HEK293 (cell line): Measurements from ENCODE around the gene TMEM222.
A peak's percentile ranks its signal among the peaks of the same experiment; 100 is the strongest.

Experiments
- BCL11A ChIP-seq: fragments of 450-650 bp; formaldehyde crosslinking; IDR thresholded peaks from 2 replicates; pipeline ENCODE4 v1.5.1; 2016; ENCODE audit warnings: low read depth, missing biosample characterization, missing genetic modification characterization
- EGR2 ChIP-seq: fragments of 450-650 bp; formaldehyde crosslinking; IDR thresholded peaks from 2 replicates; pipeline ENCODE4 v1.5.1; 2016; ENCODE audit warnings: low read depth, missing biosample characterization, missing genetic modification characterization
- GLIS2 ChIP-seq: fragments of 450-650 bp; formaldehyde crosslinking; IDR thresholded peaks from 2 replicates; pipeline ENCODE4 v1.5.1; 2016; ENCODE audit warnings: missing biosample characterization, missing genetic modification characterization
- KLF7 ChIP-seq: fragments of 450-650 bp; formaldehyde crosslinking; IDR thresholded peaks from 2 replicates; pipeline ENCODE4 v1.5.1; 2016; ENCODE audit warnings: missing biosample characterization, missing genetic modification characterization, borderline replicate concordance
- KLF8 ChIP-seq: fragments of 450-650 bp; formaldehyde crosslinking; IDR thresholded peaks from 2 replicates; pipeline ENCODE4 v1.5.1; 2016; ENCODE audit warnings: missing biosample characterization, missing genetic modification characterization
- SP2 ChIP-seq: fragments of 450-650 bp; formaldehyde crosslinking; IDR thresholded peaks from 2 replicates; pipeline ENCODE4 v1.5.1; 2016; ENCODE audit warnings: missing biosample characterization, missing genetic modification characterization
- SP3 ChIP-seq: fragments of 450-650 bp; formaldehyde crosslinking; IDR thresholded peaks from 2 replicates; pipeline ENCODE4 v1.5.1; 2016; ENCODE audit warnings: missing biosample characterization, missing genetic modification characterization
- WT1 ChIP-seq: fragments of 450-650 bp; formaldehyde crosslinking; IDR thresholded peaks from 2 replicates; pipeline ENCODE4 v1.5.1; 2016; ENCODE audit warnings: missing biosample characterization, missing genetic modification characterization
- ZBTB20 ChIP-seq: fragments of 450-650 bp; formaldehyde crosslinking; IDR thresholded peaks from 2 replicates; pipeline ENCODE4 v1.5.1; 2016; ENCODE audit warnings: missing biosample characterization, missing genetic modification characterization
- ZBTB8A ChIP-seq: fragments of 450-650 bp; formaldehyde crosslinking; IDR thresholded peaks from 2 replicates; pipeline ENCODE4 v1.5.1; 2016; ENCODE audit warnings: missing biosample characterization, missing genetic modification characterization
- ZNF140 ChIP-seq: fragments of 450-650 bp; formaldehyde crosslinking; IDR thresholded peaks from 2 replicates; pipeline ENCODE4 v1.5.1; 2016; ENCODE audit warnings: missing biosample characterization, missing genetic modification characterization
- ZNF174 ChIP-seq: fragments of 450-650 bp; formaldehyde crosslinking; IDR thresholded peaks from 2 replicates; pipeline ENCODE4 v1.5.0; 2017; ENCODE audit warnings: missing biosample characterization, mild to moderate bottlenecking, missing genetic modification characterization
- ZNF184 ChIP-seq: fragments of 450-650 bp; IDR thresholded peaks from 2 replicates; pipeline ENCODE4 v1.5.1; 2018; ENCODE audit warnings: missing biosample characterization, mild to moderate bottlenecking, missing genetic modification characterization
- ZNF223 ChIP-seq: fragments of 450-650 bp; formaldehyde crosslinking; IDR thresholded peaks from 2 replicates; pipeline ENCODE4 v1.5.1; 2016; ENCODE audit warnings: missing biosample characterization, missing genetic modification characterization
- ZNF354C ChIP-seq: fragments of 450-650 bp; formaldehyde crosslinking; IDR thresholded peaks from 2 replicates; pipeline ENCODE4 v1.5.1; 2016; ENCODE audit warnings: missing biosample characterization, missing genetic modification characterization, low read depth, borderline replicate concordance
- ZNF391 ChIP-seq: fragments of 450-650 bp; formaldehyde crosslinking; IDR thresholded peaks from 2 replicates; pipeline ENCODE4 v1.5.1; 2016; ENCODE audit warnings: low read depth, missing biosample characterization, missing genetic modification characterization, borderline replicate concordance
- ZNF529 ChIP-seq: fragments of 450-650 bp; formaldehyde crosslinking; IDR thresholded peaks from 2 replicates; pipeline ENCODE4 v1.5.1; 2017; ENCODE audit warnings: missing genetic modification characterization, missing biosample characterization; ENCODE audit not compliant: insufficient replicate concordance
- ZNF571 ChIP-seq: fragments of 450-650 bp; formaldehyde crosslinking; IDR thresholded peaks from 2 replicates; pipeline ENCODE4 v1.5.0; 2017; ENCODE audit warnings: missing biosample characterization, missing genetic modification characterization
- ZNF600 ChIP-seq: fragments of 450-650 bp; formaldehyde crosslinking; IDR thresholded peaks from 2 replicates; pipeline ENCODE4 v1.5.1; 2016; ENCODE audit warnings: missing biosample characterization, missing genetic modification characterization
- ZNF629 ChIP-seq: fragments of 450-650 bp; formaldehyde crosslinking; IDR thresholded peaks from 2 replicates; pipeline ENCODE4 v1.5.1; 2017; ENCODE audit warnings: missing biosample characterization, missing genetic modification characterization
- ZNF707 ChIP-seq: fragments of 450-650 bp; formaldehyde crosslinking; IDR thresholded peaks from 2 replicates; pipeline ENCODE4 v1.5.1; 2016; ENCODE audit warnings: missing biosample characterization, missing genetic modification characterization
- ZNF76 ChIP-seq: fragments of 450-650 bp; formaldehyde crosslinking; IDR thresholded peaks from 2 replicates; pipeline ENCODE4; 2016; ENCODE audit warnings: low read depth, missing biosample characterization, missing genetic modification characterization, borderline replicate concordance
- ZNF777 ChIP-seq: fragments of 450-650 bp; formaldehyde crosslinking; IDR thresholded peaks from 2 replicates; pipeline ENCODE4 v1.5.1; 2017; ENCODE audit warnings: missing biosample characterization, missing genetic modification characterization, borderline replicate concordance
- ZSCAN30 ChIP-seq: fragments of 450-650 bp; IDR thresholded peaks from 2 replicates; pipeline ENCODE4 v1.5.1; 2018; ENCODE audit warnings: missing biosample characterization, mild to moderate bottlenecking, missing genetic modification characterization, moderate library complexity
- TF ChIP-seq, protein P1 (sequence below): fragments of 450-650 bp; formaldehyde crosslinking; IDR thresholded peaks from 2 replicates; pipeline ENCODE4 v1.5.1; 2016; ENCODE audit warnings: missing biosample characterization, missing genetic modification characterization
- TF ChIP-seq, protein P2 (sequence below): fragments of 450-650 bp; formaldehyde crosslinking; IDR thresholded peaks from 2 replicates; pipeline ENCODE4 v1.5.1; 2017; ENCODE audit warnings: missing biosample characterization, mild to moderate bottlenecking, missing genetic modification characterization, moderate library complexity
- TF ChIP-seq, protein P3 (sequence below): fragments of 450-650 bp; formaldehyde crosslinking; conservative IDR thresholded peaks from 2 replicates; pipeline ENCODE4 v1.5.1; 2016; ENCODE audit warnings: low read depth, missing biosample characterization, missing genetic modification characterization
- TF ChIP-seq, protein P4 (sequence below): fragments of 450-650 bp; formaldehyde crosslinking; IDR thresholded peaks from 2 replicates; pipeline ENCODE4 v1.5.1; 2016; ENCODE audit warnings: missing biosample characterization, missing genetic modification characterization
- TF ChIP-seq, protein P5 (sequence below): fragments of 450-650 bp; formaldehyde crosslinking; IDR thresholded peaks from 2 replicates; pipeline ENCODE4 v1.5.1; 2016; ENCODE audit warnings: missing biosample characterization, missing genetic modification characterization

The TMEM222 gene

DNA sequence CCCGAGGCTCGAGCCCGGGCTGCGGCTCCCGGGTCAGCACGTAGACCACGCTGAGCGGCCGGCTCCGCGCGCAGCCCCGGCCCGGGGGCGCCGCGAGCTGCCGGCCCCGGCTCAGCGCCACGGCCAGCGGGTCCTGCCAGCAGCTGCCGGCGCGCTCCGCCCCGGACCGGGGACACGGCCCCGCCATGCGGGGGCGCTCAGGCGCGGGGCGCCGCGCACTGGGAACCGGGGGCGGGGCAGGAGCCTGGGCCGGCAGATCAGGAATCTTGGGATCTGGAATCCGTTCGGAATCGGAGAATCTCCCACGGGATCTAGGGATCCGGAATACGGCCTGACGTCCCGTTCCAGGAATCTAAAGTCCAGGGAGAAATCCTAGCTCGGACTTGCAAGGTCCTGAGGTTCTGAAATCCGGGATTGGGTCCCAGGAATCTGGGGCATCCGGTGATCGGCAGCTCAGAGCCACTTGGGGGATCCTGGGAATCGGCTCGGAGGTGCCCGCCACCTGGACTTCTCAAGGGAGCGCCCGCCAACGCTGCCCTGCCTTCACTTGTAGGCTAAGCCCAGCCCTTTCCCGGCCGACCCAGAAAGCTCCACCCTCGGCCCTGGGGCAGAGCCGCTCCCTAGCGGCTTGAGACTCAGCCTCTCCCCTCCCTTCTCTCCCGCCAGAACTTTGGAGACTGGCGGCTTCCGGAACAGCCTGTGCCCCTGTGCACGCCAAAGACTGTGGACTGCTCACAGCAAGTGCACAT, 44.6 kb downstream of the TMEM222 start, which contains the start of gene MAP3K6 (continued):
- TF ChIP-seq, protein P1, sequence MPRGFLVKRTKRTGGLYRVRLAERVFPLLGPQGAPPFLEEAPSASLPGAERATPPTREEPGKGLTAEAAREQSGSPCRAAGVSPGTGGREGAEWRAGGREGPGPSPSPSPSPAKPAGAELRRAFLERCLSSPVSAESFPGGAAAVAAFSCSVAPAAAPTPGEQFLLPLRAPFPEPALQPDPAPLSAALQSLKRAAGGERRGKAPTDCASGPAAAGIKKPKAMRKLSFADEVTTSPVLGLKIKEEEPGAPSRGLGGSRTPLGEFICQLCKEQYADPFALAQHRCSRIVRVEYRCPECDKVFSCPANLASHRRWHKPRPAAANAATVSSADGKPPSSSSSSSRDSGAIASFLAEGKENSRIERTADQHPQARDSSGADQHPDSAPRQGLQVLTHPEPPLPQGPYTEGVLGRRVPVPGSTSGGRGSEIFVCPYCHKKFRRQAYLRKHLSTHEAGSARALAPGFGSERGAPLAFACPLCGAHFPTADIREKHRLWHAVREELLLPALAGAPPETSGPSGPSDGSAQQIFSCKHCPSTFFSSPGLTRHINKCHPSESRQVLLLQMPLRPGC (tag by site-specific recombination) = no peak
- TF ChIP-seq SP2 (tag by site-specific recombination) = peak; percentile 84
- TF ChIP-seq ZBTB20 (tag by site-specific recombination) = peak; percentile 91
- TF ChIP-seq ZNF707 (tag by site-specific recombination) = no peak
- no peak for TF ChIP-seq ZNF223 (tag by site-specific recombination)
- TF ChIP-seq SP3 (tag by site-specific recombination) = peak; percentile 72
- TF ChIP-seq ZNF174 (tag by site-specific recombination) = no peak
- no peak for TF ChIP-seq ZSCAN30 (tag by site-specific recombination)
- TF ChIP-seq, protein P2, sequence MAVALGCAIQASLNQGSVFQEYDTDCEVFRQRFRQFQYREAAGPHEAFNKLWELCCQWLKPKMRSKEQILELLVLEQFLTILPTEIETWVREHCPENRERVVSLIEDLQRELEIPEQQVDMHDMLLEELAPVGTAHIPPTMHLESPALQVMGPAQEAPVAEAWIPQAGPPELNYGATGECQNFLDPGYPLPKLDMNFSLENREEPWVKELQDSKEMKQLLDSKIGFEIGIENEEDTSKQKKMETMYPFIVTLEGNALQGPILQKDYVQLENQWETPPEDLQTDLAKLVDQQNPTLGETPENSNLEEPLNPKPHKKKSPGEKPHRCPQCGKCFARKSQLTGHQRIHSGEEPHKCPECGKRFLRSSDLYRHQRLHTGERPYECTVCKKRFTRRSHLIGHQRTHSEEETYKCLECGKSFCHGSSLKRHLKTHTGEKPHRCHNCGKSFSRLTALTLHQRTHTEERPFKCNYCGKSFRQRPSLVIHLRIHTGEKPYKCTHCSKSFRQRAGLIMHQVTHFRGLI (tag by site-specific recombination) = peak; percentile 68
- peak; percentile 98 for TF ChIP-seq ZNF600 (tag by site-specific recombination)
- peak; percentile 28; the same call in 1 of the 2 replicates for TF ChIP-seq KLF7 (tag by site-specific recombination)
- TF ChIP-seq ZNF391 (tag by site-specific recombination) = 0 out of 2 replicates have a peak, but pooled peaks have one; percentile 17
- no peak for TF ChIP-seq ZNF529 (tag by site-specific recombination)
- TF ChIP-seq ZNF184 (tag by site-specific recombination) = 0 out of 2 replicates have a peak, but pooled peaks have one; percentile 58
- TF ChIP-seq EGR2 = peak; percentile 27; the same call in 1 of the 2 replicates
- TF ChIP-seq GLIS2 = peak; percentile 34
- TF ChIP-seq, protein P3, sequence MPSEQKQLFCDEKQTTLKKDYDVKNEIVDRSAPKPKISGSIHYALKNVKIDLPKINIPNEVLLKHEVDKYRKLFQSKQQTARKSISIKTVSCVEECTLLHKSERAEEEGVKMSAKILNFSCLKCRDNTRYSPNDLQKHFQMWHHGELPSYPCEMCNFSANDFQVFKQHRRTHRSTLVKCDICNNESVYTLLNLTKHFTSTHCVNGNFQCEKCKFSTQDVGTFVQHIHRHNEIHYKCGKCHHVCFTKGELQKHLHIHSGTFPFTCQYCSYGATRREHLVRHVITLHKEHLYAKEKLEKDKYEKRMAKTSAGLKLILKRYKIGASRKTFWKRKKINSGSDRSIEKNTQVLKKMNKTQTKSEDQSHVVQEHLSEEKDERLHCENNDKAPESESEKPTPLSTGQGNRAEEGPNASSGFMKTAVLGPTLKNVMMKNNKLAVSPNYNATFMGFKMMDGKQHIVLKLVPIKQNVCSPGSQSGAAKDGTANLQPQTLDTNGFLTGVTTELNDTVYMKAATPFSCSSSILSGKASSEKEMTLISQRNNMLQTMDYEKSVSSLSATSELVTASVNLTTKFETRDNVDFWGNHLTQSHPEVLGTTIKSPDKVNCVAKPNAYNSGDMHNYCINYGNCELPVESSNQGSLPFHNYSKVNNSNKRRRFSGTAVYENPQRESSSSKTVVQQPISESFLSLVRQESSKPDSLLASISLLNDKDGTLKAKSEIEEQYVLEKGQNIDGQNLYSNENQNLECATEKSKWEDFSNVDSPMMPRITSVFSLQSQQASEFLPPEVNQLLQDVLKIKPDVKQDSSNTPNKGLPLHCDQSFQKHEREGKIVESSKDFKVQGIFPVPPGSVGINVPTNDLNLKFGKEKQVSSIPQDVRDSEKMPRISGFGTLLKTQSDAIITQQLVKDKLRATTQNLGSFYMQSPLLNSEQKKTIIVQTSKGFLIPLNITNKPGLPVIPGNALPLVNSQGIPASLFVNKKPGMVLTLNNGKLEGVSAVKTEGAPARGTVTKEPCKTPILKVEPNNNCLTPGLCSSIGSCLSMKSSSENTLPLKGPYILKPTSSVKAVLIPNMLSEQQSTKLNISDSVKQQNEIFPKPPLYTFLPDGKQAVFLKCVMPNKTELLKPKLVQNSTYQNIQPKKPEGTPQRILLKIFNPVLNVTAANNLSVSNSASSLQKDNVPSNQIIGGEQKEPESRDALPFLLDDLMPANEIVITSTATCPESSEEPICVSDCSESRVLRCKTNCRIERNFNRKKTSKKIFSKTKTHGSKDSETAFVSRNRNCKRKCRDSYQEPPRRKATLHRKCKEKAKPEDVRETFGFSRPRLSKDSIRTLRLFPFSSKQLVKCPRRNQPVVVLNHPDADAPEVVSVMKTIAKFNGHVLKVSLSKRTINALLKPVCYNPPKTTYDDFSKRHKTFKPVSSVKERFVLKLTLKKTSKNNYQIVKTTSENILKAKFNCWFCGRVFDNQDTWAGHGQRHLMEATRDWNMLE (tag by site-specific recombination) = no peak
- TF ChIP-seq, protein P4, sequence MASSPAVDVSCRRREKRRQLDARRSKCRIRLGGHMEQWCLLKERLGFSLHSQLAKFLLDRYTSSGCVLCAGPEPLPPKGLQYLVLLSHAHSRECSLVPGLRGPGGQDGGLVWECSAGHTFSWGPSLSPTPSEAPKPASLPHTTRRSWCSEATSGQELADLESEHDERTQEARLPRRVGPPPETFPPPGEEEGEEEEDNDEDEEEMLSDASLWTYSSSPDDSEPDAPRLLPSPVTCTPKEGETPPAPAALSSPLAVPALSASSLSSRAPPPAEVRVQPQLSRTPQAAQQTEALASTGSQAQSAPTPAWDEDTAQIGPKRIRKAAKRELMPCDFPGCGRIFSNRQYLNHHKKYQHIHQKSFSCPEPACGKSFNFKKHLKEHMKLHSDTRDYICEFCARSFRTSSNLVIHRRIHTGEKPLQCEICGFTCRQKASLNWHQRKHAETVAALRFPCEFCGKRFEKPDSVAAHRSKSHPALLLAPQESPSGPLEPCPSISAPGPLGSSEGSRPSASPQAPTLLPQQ (tag by site-specific recombination) = peak; percentile 44; the same call in 1 of the 2 replicates
- TF ChIP-seq KLF8 (tag by site-specific recombination) = 0 out of 2 replicates have a peak, but pooled peaks have one; percentile 47
- TF ChIP-seq ZNF140 = no peak
- TF ChIP-seq ZNF571 (tag by site-specific recombination) = no peak
- no peak for TF ChIP-seq ZNF354C (tag by site-specific recombination)
- peak; percentile 81 for TF ChIP-seq ZNF76 (tag by site-specific recombination)
- peak; percentile 45; the same call in 1 of the 2 replicates for TF ChIP-seq ZNF629 (tag by site-specific recombination)
- TF ChIP-seq, protein P5, sequence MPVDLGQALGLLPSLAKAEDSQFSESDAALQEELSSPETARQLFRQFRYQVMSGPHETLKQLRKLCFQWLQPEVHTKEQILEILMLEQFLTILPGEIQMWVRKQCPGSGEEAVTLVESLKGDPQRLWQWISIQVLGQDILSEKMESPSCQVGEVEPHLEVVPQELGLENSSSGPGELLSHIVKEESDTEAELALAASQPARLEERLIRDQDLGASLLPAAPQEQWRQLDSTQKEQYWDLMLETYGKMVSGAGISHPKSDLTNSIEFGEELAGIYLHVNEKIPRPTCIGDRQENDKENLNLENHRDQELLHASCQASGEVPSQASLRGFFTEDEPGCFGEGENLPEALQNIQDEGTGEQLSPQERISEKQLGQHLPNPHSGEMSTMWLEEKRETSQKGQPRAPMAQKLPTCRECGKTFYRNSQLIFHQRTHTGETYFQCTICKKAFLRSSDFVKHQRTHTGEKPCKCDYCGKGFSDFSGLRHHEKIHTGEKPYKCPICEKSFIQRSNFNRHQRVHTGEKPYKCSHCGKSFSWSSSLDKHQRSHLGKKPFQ = no peak
- TF ChIP-seq BCL11A (tag by site-specific recombination) = no peak
- TF ChIP-seq ZBTB8A (tag by site-specific recombination) = peak; percentile 87
- peak; percentile 60; the same call in 1 of the 2 replicates for TF ChIP-seq WT1 (tag by site-specific recombination)
- no peak for TF ChIP-seq ZNF777
